D341Med (cell line): ENCODE data around the gene ZYG11A.
A peak's percentile ranks its signal among the peaks of the same experiment; 100 is the strongest.

Source experiments
- DNase-seq: peaks from one replicate; pipeline ENCODE4 v3.0.0; 2012; ENCODE audit warnings: low spot score

ZYG11A gene

DNA sequence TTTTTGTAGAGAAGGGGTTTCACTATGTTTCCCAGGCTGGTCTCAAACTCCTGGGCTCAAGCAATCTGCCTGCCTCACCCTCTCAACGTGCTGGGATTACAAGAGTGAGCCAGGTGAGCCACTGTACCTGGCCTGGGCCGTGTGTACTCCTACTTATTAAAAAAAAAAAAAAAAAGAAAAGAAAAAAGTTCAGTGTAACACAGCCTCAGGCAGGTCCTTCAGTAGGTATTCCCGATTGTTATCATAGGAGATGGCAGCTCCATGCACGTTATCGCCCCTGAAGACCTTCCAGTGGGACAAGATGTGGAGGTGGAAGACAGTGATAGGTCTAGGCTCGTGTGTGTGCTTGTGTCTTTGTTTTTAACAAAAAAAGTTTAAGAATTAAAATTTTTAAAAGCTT is 75.6 kb downstream of the ZYG11A start:
- no peak for DNase-seq

DNA sequence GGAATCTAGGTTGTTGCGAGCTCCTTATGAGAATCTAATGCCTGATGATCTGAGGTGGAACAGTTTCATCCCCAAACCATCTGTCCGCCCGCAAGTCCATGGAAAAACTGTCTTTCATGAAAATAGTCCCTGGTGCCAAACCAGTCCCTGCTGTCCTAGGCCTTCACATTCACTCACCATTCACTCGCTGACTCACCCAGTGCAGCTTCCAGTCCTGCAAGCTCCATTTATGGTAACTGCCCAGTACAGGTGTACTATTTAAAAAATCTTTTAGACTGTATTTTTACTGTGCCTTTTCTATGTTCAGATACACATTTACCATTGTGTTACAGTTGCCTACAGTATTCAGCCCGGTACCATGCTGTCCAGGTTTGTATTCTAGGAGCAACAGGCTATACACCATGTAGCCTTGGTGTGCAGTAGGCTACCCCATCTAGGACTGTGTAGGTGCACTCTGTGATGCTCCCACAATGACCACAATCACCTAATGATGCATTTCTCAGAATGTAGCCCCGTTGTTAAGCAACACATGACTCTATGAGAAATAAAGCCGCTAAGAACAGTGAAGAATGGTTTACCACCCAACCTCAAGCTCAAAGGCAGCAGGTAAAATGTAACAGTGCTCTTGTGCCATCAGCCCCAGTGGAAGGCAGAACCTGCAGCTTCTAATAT is 76.6 kb downstream of the ZYG11A start:
- DNase-seq = no peak

DNA sequence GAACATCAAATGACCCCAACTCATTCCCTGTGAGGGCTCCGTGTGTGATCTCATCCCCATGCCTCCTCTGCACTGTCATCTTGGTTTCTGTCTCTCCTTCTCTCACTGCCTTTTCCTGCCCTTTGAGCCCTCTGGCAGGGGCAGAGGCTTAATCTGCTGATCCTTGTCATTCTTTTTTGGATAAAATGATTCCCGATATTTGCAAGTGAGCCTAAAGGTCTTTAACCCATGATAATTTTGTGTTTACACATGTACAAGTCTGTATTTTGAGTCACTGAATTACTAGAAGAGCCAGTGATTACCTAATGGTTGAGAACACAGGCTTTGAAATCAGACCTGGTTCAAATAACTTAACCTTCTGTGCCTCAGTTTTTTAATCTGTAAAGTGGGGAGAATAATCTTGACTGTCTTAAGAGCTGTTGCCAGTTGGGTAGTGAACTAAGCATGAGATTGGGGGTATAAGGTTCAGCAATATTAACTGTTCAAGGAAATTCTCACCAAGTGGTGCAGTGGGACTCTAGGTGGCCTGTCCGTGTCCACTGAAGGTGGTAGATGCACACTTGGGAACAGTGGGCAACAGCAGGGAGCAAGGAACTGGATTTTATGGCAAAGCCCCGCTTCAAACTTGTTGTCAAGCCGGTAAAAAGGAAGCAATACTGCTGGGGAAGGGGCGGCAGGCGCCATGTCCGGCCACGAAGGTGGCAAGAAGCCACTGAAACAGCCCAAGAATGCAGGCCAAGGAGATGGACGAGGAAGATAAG is 77.3 kb downstream of the ZYG11A start:
- DNase-seq = no peak

DNA sequence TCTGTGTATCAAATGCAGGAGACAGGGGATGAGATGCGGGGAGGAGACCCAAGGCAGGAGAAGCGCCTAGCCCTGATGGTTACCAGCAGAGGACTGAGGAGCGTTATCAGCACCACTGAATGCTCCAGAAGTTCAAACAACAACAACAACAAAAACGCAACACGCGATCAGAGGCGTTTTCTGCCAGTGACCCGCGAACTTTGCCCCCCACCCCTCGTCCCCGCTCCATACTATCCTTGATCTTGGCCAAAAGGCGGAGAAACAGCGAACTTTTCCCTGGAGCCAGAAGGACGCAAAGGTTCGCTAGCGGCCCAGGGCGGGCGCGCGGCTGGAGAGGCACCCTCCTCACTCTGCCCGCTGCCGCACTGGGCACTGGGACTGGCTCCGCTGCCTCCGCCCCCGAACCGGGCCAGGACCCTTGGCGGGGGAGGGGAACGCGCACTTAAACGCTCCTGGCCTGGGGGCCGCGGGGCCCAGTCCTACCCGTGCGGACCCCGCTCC is 78.3 kb downstream of the ZYG11A start:
- DNase-seq = no peak

DNA sequence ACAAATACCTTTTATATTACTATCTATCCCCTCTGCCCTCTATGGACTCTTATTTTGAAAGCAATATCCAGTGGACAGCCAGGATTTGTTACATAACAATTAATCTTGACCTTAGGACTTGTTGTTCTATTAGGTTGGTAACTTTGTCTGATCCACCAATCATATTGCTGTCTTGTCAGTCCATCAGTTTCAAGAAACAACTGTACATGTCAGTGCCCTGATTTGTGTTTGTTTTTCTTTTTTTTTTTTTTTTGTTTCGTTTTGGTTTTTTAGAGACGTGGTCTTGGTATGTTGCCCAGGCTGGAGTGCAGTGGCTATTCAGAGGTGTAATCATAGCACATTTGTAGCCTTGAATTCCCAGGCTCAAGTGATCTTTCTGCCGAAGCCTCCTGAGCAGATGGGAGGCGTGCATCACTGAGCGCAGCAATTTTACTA is 83.0 kb downstream of the ZYG11A start:
- no peak for DNase-seq

DNA sequence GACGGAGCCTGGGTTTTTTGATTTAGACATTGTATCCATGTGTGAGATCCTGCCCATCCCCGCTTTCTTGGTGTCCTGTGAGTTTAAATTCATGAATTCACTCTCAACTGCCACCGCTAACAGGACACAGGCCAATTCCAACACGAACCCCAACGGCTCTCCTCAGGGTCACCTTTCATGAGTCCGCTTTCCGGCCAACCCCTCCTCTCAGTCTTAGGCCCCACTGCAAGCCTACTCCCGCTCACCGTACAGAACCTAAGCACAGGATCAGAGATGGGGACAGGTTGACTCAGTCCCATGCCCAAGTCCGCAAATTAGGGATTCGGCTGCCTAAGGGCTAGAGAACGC is 84.3 kb downstream of the ZYG11A start:
- no peak for DNase-seq

DNA sequence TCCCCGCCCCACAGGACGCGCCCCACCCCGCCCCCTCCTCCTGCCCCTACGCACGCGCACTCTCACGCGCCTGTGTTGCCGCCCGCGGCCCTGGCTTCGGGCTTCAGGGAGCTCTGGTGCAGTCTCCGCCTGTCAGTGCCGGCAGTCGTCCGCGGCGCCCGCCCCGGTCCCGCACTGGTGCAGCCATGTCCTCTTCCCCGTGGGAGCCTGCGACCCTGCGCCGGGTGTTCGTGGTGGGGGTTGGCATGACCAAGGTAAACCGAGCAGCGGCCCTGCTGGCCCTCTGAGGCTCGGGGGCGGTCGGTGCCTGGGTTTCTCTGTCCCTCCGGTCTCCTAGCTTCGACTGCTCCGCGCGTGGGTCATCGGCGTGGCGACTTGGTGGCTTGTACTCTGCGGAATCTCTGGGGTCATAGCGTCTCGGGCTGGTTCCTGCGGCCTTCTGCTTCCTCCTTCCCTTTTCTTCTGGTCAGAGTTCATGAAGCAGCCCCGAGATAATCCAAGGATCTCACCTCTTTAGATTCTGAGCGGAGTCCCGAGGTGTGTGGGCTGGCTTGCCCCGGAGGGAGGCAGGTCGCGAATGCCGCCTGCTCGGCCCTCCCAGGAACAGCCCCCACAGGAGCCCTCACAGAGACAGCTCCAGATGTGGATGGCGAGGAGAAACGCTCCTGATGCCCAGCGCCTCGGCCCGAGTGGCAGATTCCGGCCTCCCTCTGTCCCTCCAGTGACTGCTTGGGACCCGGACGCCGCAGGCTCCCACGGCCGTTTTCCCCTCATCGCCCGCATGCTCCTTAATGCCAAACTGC is 84.9 kb downstream of the ZYG11A start, which contains the start of gene SCP2:
Gene SCP2 (plus strand): TSS at position 65 of the 803 bp plus-strand sequence. CDS start 121 bp downstream, at position 186.
- peak; percentile 79 for DNase-seq

DNA sequence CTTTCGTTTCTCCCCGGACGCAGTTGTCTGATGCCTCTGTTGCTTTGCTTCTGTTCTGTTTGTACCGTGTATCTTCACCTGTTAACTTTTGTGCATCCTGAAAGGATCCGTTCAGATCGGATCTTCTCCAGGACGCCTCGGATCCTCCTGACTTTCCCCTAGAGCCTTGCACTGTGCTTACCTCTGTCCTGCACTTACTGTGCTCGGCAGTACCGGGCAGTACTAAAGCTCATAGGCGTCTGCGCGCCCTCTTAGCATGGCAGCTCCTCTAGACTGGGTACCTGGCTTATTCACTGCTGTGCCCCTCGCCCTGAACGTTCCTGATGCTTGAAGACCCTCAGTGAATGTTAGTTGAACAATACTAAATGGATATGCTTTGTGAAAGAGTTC is 85.5 kb downstream of the ZYG11A start:
- DNase-seq = no peak

DNA sequence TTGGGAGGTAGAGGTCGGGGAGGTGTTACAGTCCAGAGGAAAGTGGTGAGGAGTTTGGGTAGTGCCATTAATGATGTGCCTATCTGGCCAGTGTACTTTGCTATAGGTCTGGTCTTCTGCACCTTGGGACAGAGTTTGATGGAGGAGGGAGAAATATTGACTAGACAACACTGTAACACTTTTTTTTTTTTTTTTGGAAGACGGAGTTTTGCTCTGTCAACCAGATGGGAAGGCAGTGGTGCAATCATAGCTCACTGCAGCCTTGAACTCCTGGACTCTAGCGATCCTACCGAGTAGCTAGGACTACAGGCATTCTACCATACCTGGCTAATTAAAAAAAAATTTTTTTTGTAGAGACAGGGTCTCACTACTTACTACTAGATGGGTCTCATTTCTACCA is 86.5 kb downstream of the ZYG11A start:
- no peak for DNase-seq

DNA sequence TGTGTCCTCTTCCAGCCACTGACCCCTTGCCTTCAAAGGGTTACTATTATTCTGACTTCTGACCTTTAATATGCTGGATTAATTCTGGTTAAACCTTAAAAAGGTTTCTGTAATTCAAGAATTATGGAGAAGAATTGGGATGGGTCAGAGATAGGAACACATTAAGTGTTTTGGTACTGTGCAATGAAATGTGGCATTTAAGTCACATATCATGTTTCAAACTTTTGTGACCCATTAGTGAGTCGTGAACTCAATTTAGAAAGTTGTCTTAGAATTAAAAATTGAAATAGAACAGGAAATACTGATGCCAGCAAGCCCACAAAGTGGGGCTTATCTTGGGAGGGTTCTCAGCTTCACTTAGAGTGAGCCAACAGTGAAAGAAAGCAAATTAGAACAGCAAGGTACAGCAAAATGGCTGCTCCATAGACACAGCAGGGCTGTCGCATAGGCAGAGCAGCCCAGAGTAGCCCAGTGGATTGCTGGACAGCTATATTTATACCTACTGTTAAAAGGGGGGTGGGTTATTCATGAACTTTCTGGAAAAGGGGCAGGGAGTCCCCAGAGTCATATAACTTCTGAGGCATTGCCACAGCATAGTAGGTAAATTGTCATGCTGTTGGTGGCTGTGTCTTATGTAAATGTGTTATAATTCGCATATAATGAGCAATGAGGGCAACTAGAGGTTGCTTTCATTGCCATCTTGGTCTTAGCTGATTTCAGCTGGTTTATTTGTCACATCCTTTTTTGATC is 95.0 kb downstream of the ZYG11A start:
- no peak for DNase-seq

DNA sequence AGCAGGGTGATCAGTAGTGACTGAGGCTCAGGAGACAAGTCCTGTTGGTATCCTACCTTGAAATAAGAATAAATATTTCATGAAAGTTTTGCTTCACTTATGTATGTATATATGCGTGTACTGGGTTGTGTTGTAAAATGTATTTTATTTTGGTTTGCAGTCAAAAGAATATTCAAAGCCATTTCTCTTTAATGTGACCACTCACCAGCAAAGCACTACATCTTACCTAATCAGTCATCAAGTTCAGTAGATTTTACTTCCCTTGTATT is 95.6 kb downstream of the ZYG11A start:
- DNase-seq = no peak

DNA sequence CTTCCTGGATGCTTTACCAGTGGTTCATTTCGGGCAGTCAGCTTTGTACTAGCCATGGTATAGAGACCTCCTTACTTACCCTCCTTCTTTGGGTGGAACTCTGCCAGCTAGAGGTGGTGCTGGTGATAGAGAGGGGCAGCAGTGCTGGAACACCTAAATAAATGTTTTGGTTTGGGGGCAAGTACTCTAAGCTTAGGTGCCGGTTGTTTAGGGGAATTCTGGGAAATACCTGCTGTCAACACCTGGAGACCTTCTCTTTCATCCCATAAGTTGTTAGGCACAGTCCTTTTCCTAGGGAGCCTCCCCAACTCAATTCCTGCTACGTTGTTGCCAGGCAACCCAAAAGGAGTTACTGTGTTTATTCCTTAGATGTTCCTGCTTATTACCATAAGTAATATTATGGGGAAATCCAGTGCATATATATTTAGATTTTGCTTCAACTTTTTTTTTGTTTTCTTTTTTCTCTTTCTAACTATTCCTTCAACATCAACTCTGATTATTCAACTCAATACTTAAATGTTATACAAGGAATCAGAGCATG is 101.4 kb downstream of the ZYG11A start:
- DNase-seq = no peak

DNA sequence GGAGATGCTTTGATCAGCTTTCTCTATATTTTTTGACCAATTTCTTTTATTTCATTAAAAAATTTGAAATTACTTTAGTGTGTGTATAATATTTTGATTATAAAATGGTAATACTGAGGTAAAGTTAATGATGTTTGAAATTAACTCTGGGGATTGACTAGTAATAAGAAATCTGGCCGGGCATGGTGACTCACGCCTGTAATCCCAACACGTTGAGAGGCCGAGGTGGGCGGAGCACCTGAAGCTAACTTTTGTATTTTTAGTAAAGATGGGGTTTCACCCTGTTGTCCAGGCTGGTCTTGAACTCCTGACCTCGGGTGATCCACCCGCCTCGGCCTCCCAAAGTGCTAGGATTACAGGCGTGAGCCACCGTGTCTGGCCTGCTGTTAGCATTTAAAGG is 102.0 kb downstream of the ZYG11A start:
- no peak for DNase-seq
